DMS53 (cell line): ENCODE measurements around the gene CACNG3.
A peak's percentile ranks its signal among the peaks of the same experiment; 100 is the strongest.
"Not testable (repeated sequence)": the region's sequence is repeated elsewhere in the genome, so short reads cannot be mapped to it uniquely, and the experiment has no call there.

Experiments used
- DNase-seq: peaks from one replicate; lab custom pipeline; 2025; lab: John Stamatoyannopoulos, UW

CACNG3 gene

GRCh38 chr16:24279982-24280515, 23.9 kb downstream of the CACNG3 start:
- DNase-seq = no peak

GRCh38 chr16:24281466-24281865, 25.3 kb downstream of the CACNG3 start:
- DNase-seq = no peak

- no peak for DNase-seq
Measured at GRCh38 chr16:24282141-24282540, 26.0 kb downstream of the CACNG3 start.

GRCh38 chr16:24286741-24287405, 30.7 kb downstream of the CACNG3 start:
- no peak for DNase-seq

GRCh38 chr16:24288516-24288915, 32.4 kb downstream of the CACNG3 start:
- DNase-seq = no peak

GRCh38 chr16:24289166-24289700, 33.1 kb downstream of the CACNG3 start:
- no peak for DNase-seq

- DNase-seq = no peak
Measured at GRCh38 chr16:24291932-24292331, 35.8 kb downstream of the CACNG3 start.

GRCh38 chr16:24294131-24294530, 38.0 kb downstream of the CACNG3 start:
- DNase-seq = no peak

- no peak for DNase-seq
Measured at GRCh38 chr16:24297375-24297774, 41.2 kb downstream of the CACNG3 start.

GRCh38 chr16:24298548-24299167, 42.5 kb downstream of the CACNG3 start:
- DNase-seq = no peak

- DNase-seq = not testable (repeated sequence)
Measured at GRCh38 chr16:24300750-24301149, 44.6 kb downstream of the CACNG3 start.

- no peak for DNase-seq
Measured at GRCh38 chr16:24302636-24303035, 46.5 kb downstream of the CACNG3 start.

- no peak for DNase-seq
Measured at GRCh38 chr16:24308200-24308599, 52.1 kb downstream of the CACNG3 start.

GRCh38 chr16:24309258-24310142, 53.4 kb downstream of the CACNG3 start:
- peak; percentile 7 for DNase-seq

- DNase-seq = no peak
Measured at GRCh38 chr16:24315343-24315742, 59.2 kb downstream of the CACNG3 start.

- no peak for DNase-seq
Measured at GRCh38 chr16:24318680-24319079, 62.5 kb downstream of the CACNG3 start.

GRCh38 chr16:24319126-24319814, 63.1 kb downstream of the CACNG3 start:
- DNase-seq = no peak

- DNase-seq = no peak
Measured at GRCh38 chr16:24322106-24322505, 66.0 kb downstream of the CACNG3 start.

GRCh38 chr16:24324421-24324820, 68.3 kb downstream of the CACNG3 start:
- no peak for DNase-seq

- no peak for DNase-seq
Measured at GRCh38 chr16:24328835-24329452, 72.8 kb downstream of the CACNG3 start.

GRCh38 chr16:24332178-24332577, 76.0 kb downstream of the CACNG3 start:
- no peak for DNase-seq
